OCI-LY1 (cell line): ENCODE measurements around the gene TBC1D16.

ENCODE experiments used
- H2AFZ ChIP-seq: fragments of 200-600 bp; sonication (generic), shearing (Covaris generic); 2 replicates; pipeline ENCODE4 v1.6.0; 2014; ENCODE audit warnings: antibody characterized with exemption, mild to moderate bottlenecking, low read length
- H3F3A ChIP-seq: fragments of 200-600 bp; sonication (generic), shearing (Covaris generic); 2 replicates; pipeline ENCODE4 v1.6.0; 2014; ENCODE audit warnings: mild to moderate bottlenecking, antibody characterized with exemption, low read length, moderate library complexity; ENCODE audit not compliant: insufficient read depth
- H3K27ac ChIP-seq: fragments of 200-600 bp; sonication (generic); 2 replicates; pipeline ENCODE4 v1.5.1; 2014; ENCODE audit warnings: low read length, mixed run types, mild to moderate bottlenecking, low read depth; ENCODE audit not compliant: poor library complexity, severe bottlenecking
- H3K27me3 ChIP-seq: fragments of 200-600 bp; sonication (generic); 2 replicates; pipeline ENCODE4 v1.6.0; 2014; ENCODE audit warnings: antibody characterized with exemption, mild to moderate bottlenecking, low read length, moderate library complexity; ENCODE audit not compliant: insufficient read depth
- H3K36me3 ChIP-seq: fragments of 200-600 bp; sonication (generic); 2 replicates; pipeline ENCODE4 v1.6.1; 2014; ENCODE audit warnings: mild to moderate bottlenecking, antibody characterized with exemption, low read length, moderate library complexity, mixed read lengths; ENCODE audit not compliant: insufficient read depth
- H3K4me1 ChIP-seq: fragments of 200-600 bp; sonication (generic); 2 replicates; pipeline ENCODE4 v1.5.1; 2014; ENCODE audit warnings: mild to moderate bottlenecking, low read length, moderate library complexity; ENCODE audit not compliant: insufficient read depth, severe bottlenecking
- H3K4me2 ChIP-seq: fragments of 200-600 bp; sonication (generic), shearing (Covaris generic); 2 replicates; pipeline ENCODE4 v1.6.1; 2014; ENCODE audit warnings: low read length
- H3K4me3 ChIP-seq: fragments of 200-600 bp; sonication (generic); 2 replicates; pipeline ENCODE4 v1.5.1; 2014; ENCODE audit warnings: low read length, low read depth, mild to moderate bottlenecking, mixed read lengths; ENCODE audit not compliant: poor library complexity, severe bottlenecking
- H3K79me2 ChIP-seq: fragments of 200-600 bp; shearing (Covaris generic); 2 replicates; pipeline ENCODE4 v1.6.1; 2016; ENCODE audit warnings: mixed run types, low read length, mixed read lengths; ENCODE audit not compliant: insufficient read depth
- H3K9ac ChIP-seq: fragments of 200-600 bp; sonication (generic), shearing (Covaris generic); 2 replicates; pipeline ENCODE4 v1.6.1; 2014; ENCODE audit warnings: mild to moderate bottlenecking, low read length, mixed read lengths
- H3K9me2 ChIP-seq: fragments of 200-600 bp; sonication (generic), shearing (Covaris generic); 2 replicates; pipeline ENCODE4 v1.6.1; 2014; ENCODE audit warnings: low read depth, mild to moderate bottlenecking, low read length, mixed read lengths
- H3K9me3 ChIP-seq: fragments of 200-600 bp; shearing (Covaris generic); 2 replicates; pipeline ENCODE4 v1.6.1; 2014; ENCODE audit warnings: low read length, mixed read lengths
- H4K20me1 ChIP-seq: fragments of 200-600 bp; sonication (generic), shearing (Covaris generic); 2 replicates; pipeline ENCODE4 v1.6.0; 2016; ENCODE audit warnings: mild to moderate bottlenecking, low read length; ENCODE audit not compliant: insufficient read depth
- CTCF ChIP-seq: fragments of 200-600 bp; sonication (generic), shearing (Covaris generic); IDR thresholded peaks from 2 replicates; pipeline ENCODE4 v1.5.1; 2017; ENCODE audit warnings: mild to moderate bottlenecking, antibody characterized with exemption, low read length, moderate library complexity, mixed read lengths
- EZH2 ChIP-seq: fragments of 200-600 bp; sonication (generic), shearing (Covaris generic); IDR thresholded peaks from 2 replicates; pipeline ENCODE4 v1.8.0; 2017; ENCODE audit warnings: borderline replicate concordance, mixed run types, mild to moderate bottlenecking, antibody characterized with exemption, low read length, moderate library complexity, mixed read lengths

TBC1D16 gene

GRCh38 chr17:80012765-80013741 lies 22.6 kb downstream of the TBC1D16 start:
- Histone ChIP-seq H3K9ac (no peak overlapping the region), H4K20me1 (no peaks in the 10 kb centered on the region), H3K9me2 (no peaks in the 10 kb centered on the region), H3K4me2 (no peak overlapping the region), H3F3A (no peaks in the 10 kb centered on the region), H3K27me3 (peaks cover 21% of the 10 kb centered on the region), H2AFZ (no peak overlapping the region), H3K27ac (no peak overlapping the region), H3K36me3 (no peaks in the 10 kb centered on the region; the same call in 1 of the 2 replicates), H3K4me3 (no peak overlapping the region), H3K79me2 (no peaks in the 10 kb centered on the region), H3K4me1 (no peaks in the 10 kb centered on the region), H3K9me3 (peaks cover 3% of the 10 kb centered on the region; the same call in 1 of the 2 replicates)
- TF ChIP-seq CTCF (no peak), EZH2 (no peak)

GRCh38 chr17:80011989-80012555 lies 23.6 kb downstream of the TBC1D16 start:
- H3K4me3 ChIP-seq, result no peak overlapping the region
- no peaks in the 10 kb centered on the region for H3K79me2 ChIP-seq
- H4K20me1 ChIP-seq, result no peaks in the 10 kb centered on the region
- peaks cover 25% of the 10 kb centered on the region for H3K27me3 ChIP-seq
- H3K9me2 ChIP-seq, result no peaks in the 10 kb centered on the region
- H3K9ac ChIP-seq, result no peak overlapping the region
- peaks cover 3% of the 10 kb centered on the region; the same call in 1 of the 2 replicates for H3K9me3 ChIP-seq
- no peaks in the 10 kb centered on the region; the same call in 1 of the 2 replicates for H3K36me3 ChIP-seq
- H3K4me2 ChIP-seq, result no peak overlapping the region
- no peak for TF ChIP-seq EZH2
- no peak for TF ChIP-seq CTCF
- no peak overlapping the region for H3K27ac ChIP-seq
- H2AFZ ChIP-seq, result no peak overlapping the region
- no peaks in the 10 kb centered on the region for H3K4me1 ChIP-seq
- H3F3A ChIP-seq, result no peaks in the 10 kb centered on the region

DNA sequence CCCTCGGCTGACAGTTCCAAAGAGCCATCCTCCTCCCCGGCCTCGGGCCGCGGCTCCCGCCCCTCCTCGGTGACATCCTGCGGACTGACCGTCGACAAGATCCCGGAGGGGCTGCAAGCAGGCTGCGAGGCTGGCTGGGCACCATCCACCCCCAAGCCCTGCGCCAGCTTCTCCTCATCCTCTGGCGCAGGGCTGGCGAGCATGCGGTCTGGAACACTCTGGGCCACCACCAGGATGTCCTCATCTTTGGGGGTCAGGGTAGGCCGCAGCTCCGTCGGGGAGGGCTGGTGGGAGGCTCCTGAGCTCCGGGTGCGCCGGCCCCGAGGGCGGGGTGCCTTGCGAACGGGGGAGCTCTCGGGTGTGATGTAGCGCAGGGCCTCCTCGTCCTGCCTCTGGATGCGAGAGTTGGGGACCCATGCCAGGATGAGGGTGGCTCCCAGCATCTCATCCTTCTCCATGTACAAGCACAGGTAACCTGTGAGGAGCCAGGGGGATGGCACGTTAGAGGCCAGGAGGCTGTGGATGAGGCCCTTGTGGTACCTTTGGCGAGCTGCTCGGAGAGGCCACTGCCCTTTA lies 25.3 kb downstream of the TBC1D16 start:
- no peaks in the 10 kb centered on the region for H3K79me2 ChIP-seq
- no peaks in the 10 kb centered on the region for H3F3A ChIP-seq
- TF ChIP-seq EZH2, result no peak
- no peak for TF ChIP-seq CTCF
- peaks cover 3% of the 10 kb centered on the region; the same call in 1 of the 2 replicates for H3K9me3 ChIP-seq
- no peak overlapping the region for H2AFZ ChIP-seq
- no peak overlapping the region for H3K9ac ChIP-seq
- no peaks in the 10 kb centered on the region for H3K4me1 ChIP-seq
- no peak overlapping the region for H3K27ac ChIP-seq
- peaks cover 25% of the 10 kb centered on the region for H3K27me3 ChIP-seq
- no peaks in the 10 kb centered on the region for H4K20me1 ChIP-seq
- H3K4me2 ChIP-seq, result no peak overlapping the region
- no peaks in the 10 kb centered on the region; the same call in 1 of the 2 replicates for H3K36me3 ChIP-seq
- H3K9me2 ChIP-seq, result no peaks in the 10 kb centered on the region
- no peak overlapping the region for H3K4me3 ChIP-seq
